DMS53 (cell line): ENCODE results near the gene FCRL3.
A peak's percentile ranks its signal among the peaks of the same experiment; 100 is the strongest.
"Not testable (repeated sequence)": the region's sequence is repeated elsewhere in the genome, so short reads cannot be mapped to it uniquely, and the experiment has no call there.

Source experiments
- DNase-seq: peaks from one replicate; lab custom pipeline; 2025; lab: John Stamatoyannopoulos, UW

FCRL3 gene

GRCh38 chr1:157700732-157701131 lies at the start of gene FCRL3:
Gene FCRL3 (minus strand): TSS chr1:157700769. CDS start chr1:157700489, 280 bp downstream.
- DNase-seq, result no peak

- DNase-seq, result no peak
Measured at GRCh38 chr1:157748262-157748817, 47.8 kb upstream of the FCRL3 start.

- peak; percentile 11 for DNase-seq
Measured at GRCh38 chr1:157739229-157739901, 38.8 kb upstream of the FCRL3 start.

- not testable (repeated sequence) for DNase-seq
Measured at GRCh38 chr1:157735991-157736390, 35.4 kb upstream of the FCRL3 start.

- no peak for DNase-seq
Measured at GRCh38 chr1:157734321-157734720, 33.8 kb upstream of the FCRL3 start.

- DNase-seq, result no peak
Measured at GRCh38 chr1:157732755-157733154, 32.2 kb upstream of the FCRL3 start.

- no peak for DNase-seq
Measured at GRCh38 chr1:157725221-157725577, 24.6 kb upstream of the FCRL3 start.

GRCh38 chr1:157724537-157725220 lies 24.1 kb upstream of the FCRL3 start:
- DNase-seq, result no peak

GRCh38 chr1:157723157-157723556 lies 22.6 kb upstream of the FCRL3 start:
- no peak for DNase-seq

GRCh38 chr1:157721985-157722384 lies 21.4 kb upstream of the FCRL3 start:
- DNase-seq, result no peak

GRCh38 chr1:157715736-157716135 lies 15.2 kb upstream of the FCRL3 start:
- no peak for DNase-seq

GRCh38 chr1:157711802-157712201 lies 11.2 kb upstream of the FCRL3 start:
- DNase-seq, result no peak

- DNase-seq, result no peak
Measured at GRCh38 chr1:157704878-157705277, 4.3 kb upstream of the FCRL3 start.

- no peak for DNase-seq
Measured at GRCh38 chr1:157703981-157704380, 3.4 kb upstream of the FCRL3 start.

- DNase-seq, result no peak
Measured at GRCh38 chr1:157702308-157702825, 1.8 kb upstream of the FCRL3 start.

- no peak for DNase-seq
Measured at GRCh38 chr1:157700305-157700704, 264 bp downstream of the FCRL3 start.

- no peak for DNase-seq
Measured at GRCh38 chr1:157697781-157698569, 2.6 kb downstream of the FCRL3 start.

- no peak for DNase-seq
Measured at GRCh38 chr1:157696966-157697628, 3.5 kb downstream of the FCRL3 start.

GRCh38 chr1:157695417-157695816 lies 5.2 kb downstream of the FCRL3 start:
- DNase-seq, result no peak

GRCh38 chr1:157691285-157691920 lies 9.2 kb downstream of the FCRL3 start:
- DNase-seq, result peak; percentile 80

GRCh38 chr1:157682710-157683437 lies 17.7 kb downstream of the FCRL3 start:
- peak; percentile 48 for DNase-seq
